Nephron (organoid): ENCODE data around the gene CCDC154.

Experiments used
- H3K27ac Mint-ChIP-seq, 3 experiments: 2 replicates each; pipeline ENCODE4 v1.8.0; 2020; ENCODE audit warnings: mixed read lengths in 3 of 3, mild to moderate bottlenecking in 2 of 3, moderate library complexity in 1 of 3
- H3K27me3 Mint-ChIP-seq: 2 replicates; pipeline ENCODE4 v1.8.0; 2021; ENCODE audit warnings: low read depth, mild to moderate bottlenecking, moderate library complexity, mixed read lengths
- H3K36me3 Mint-ChIP-seq: 2 replicates; pipeline ENCODE4 v1.8.0; 2020; ENCODE audit warnings: low read depth, mixed read lengths
- H3K4me1 Mint-ChIP-seq: 2 replicates; pipeline ENCODE4 v1.8.0; 2020; ENCODE audit warnings: mixed read lengths
- H3K4me3 Mint-ChIP-seq, 3 experiments: 2 replicates each; pipeline ENCODE4 v1.8.0; 2020; ENCODE audit warnings: mild to moderate bottlenecking in 3 of 3, mixed read lengths in 3 of 3, moderate library complexity in 2 of 3
- H3K9me3 Mint-ChIP-seq: 2 replicates; pipeline ENCODE4 v1.8.0; 2020; ENCODE audit warnings: mixed read lengths
- CTCF ChIP-seq, 3 experiments: fragments of 200-600 bp; sonication (generic); IDR thresholded peaks; one replicate each; pipeline ENCODE4 v1.5.0; 2021; ENCODE audit warnings: antibody characterized with exemption in 3 of 3; ENCODE audit not compliant: unreplicated experiment in 3 of 3

The CCDC154 gene

DNA sequence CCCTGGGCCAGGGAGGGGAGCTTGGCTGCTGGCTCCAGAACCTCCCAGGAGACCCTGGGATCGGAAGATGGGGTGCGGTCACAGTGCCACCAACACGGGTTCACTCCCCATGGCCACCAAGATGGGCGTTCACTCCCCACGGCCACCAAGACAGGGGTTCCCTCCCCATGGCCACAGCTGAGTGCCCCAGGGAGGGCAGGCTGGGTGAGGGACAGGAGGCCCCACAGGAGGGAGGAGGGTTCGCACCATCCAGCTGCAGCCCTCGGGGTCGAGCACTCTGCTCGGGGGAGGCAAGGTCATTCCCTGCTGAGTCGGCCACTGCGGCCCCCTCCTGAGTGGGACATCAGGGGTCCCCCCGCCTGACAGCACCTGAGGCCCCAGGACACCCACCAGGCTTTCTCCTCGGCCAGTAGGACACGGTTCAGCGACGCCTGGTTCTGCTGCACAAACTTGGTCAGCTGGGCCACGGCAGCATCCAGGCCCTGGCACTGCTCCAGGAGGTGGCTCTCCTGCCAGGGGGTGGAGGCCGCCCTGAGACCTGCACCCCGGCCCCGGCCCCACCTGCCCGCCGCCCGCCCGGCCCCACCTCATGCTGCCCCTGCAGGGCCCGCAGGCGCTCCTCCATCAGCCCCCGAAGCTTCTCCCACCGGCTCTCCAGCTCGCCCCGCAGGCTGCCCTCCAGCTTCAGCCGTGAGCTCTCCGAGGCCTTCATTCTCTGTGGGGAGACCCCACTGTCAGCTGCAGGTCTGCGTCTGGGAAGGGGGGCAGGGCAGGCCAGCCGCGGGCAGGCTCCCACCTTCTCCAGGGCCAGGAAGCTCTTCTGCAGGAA, 5.9 kb downstream of the CCDC154 start:
- Mint-ChIP-seq H3K9me3 (no peaks in the 10 kb centered on the region), H3K36me3 (no peaks in the 10 kb centered on the region), H3K4me1 (no peaks in the 10 kb centered on the region), H3K27me3 (no peaks in the 10 kb centered on the region), H3K27ac (no peak overlapping the region), H3K4me3 (no peak overlapping the region)
- no peak for TF ChIP-seq CTCF (IDR thresholded peaks at IDR 0.05; ENCODE audit: unreplicated experiment in 3 of 3)

- H3K36me3 Mint-ChIP-seq, result no peaks in the 10 kb centered on the region
- H3K9me3 Mint-ChIP-seq, result no peaks in the 10 kb centered on the region
- H3K4me3 Mint-ChIP-seq, result no peak overlapping the region
- no peaks in the 10 kb centered on the region for H3K27me3 Mint-ChIP-seq
- no peaks in the 10 kb centered on the region for H3K4me1 Mint-ChIP-seq
- TF ChIP-seq CTCF (IDR thresholded peaks at IDR 0.05; ENCODE audit: unreplicated experiment in 3 of 3), result no peak
- H3K27ac Mint-ChIP-seq, result no peak overlapping the region
These were observed 6.8 kb downstream of the CCDC154 start for GRCh38 chr16:1437606-1438005.

GRCh38 chr16:1436731-1437355, 7.5 kb downstream of the CCDC154 start:
- no peaks in the 10 kb centered on the region for H3K36me3 Mint-ChIP-seq
- H3K27ac Mint-ChIP-seq, result no peak overlapping the region
- no peaks in the 10 kb centered on the region for H3K9me3 Mint-ChIP-seq
- H3K27me3 Mint-ChIP-seq, result no peaks in the 10 kb centered on the region
- H3K4me1 Mint-ChIP-seq, result no peaks in the 10 kb centered on the region
- TF ChIP-seq CTCF (IDR thresholded peaks at IDR 0.05; ENCODE audit: unreplicated experiment in 3 of 3), result no peak
- H3K4me3 Mint-ChIP-seq, result no peak overlapping the region

DNA sequence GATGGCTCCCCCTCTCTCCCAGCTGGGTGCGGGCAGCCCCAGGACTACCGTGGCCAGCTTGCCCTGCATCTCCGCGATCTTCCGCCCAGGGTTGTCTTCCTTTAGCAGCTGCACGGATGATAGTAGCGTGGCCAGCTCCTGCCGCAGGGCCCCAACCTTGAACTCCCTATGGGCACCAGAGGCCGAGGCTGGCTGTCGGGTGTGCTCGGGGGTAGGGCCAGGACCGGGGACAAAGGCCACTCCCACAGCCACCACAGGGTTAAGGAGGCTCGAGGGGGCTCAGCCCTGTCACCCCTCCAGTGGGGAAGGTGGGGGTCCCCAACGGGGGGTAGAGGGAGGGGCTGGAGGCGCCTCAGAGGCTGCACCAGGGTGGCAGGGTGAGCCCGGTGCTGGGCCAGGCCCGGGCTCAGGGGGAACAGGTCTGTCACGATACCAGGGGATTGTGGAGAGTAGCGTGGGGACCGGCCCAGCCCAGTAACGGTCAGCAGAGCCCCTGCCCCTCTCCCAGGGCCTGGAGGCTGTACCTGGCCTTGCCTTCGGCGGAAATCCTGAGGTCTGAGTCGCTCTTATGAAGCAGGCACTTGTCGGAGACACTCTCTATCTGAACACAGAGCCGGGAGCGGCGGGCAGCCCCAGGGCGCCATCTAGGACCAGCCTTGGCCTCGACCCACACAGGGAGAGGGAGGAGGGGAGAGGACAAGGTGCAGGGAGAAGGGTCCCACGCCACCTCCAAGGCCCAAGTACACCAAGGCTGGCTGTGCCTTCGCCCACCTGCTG, 8.2 kb downstream of the CCDC154 start:
- no peaks in the 10 kb centered on the region for H3K27me3 Mint-ChIP-seq
- TF ChIP-seq CTCF (IDR thresholded peaks at IDR 0.05; ENCODE audit: unreplicated experiment in 3 of 3), result no peak
- H3K4me1 Mint-ChIP-seq, result no peaks in the 10 kb centered on the region
- H3K27ac Mint-ChIP-seq, result no peak overlapping the region
- no peaks in the 10 kb centered on the region for H3K36me3 Mint-ChIP-seq
- H3K9me3 Mint-ChIP-seq, result no peaks in the 10 kb centered on the region
- H3K4me3 Mint-ChIP-seq, result no peak overlapping the region

GRCh38 chr16:1434644-1435592, 9.4 kb downstream of the CCDC154 start:
- no peak overlapping the region for H3K4me3 Mint-ChIP-seq
- TF ChIP-seq CTCF (IDR thresholded peaks at IDR 0.05; ENCODE audit: unreplicated experiment in 3 of 3), result no peak

More at GRCh38 chr16:1434644-1435592, 9.4 kb downstream of the CCDC154 start:
- Mint-ChIP-seq H3K36me3 (no peaks in the 10 kb centered on the region), H3K4me1 (no peaks in the 10 kb centered on the region), H3K9me3 (no peaks in the 10 kb centered on the region), H3K27me3 (no peaks in the 10 kb centered on the region), H3K27ac (no peak overlapping the region)
